GM21526 (cell line): ENCODE results near the gene ME3.

ENCODE experiments used
- ATAC-seq: cut with Tn5 transposase; IDR thresholded peaks from one replicate; pipeline ENCODE4 v1.9.1; 2021; ENCODE audit warnings: moderate library complexity; ENCODE audit not compliant: unreplicated experiment, low FRiP score

Gene ME3

GRCh38 chr11:86416494-86416893 lies 255.9 kb downstream of the ME3 start:
- ATAC-seq: no peak

DNA sequence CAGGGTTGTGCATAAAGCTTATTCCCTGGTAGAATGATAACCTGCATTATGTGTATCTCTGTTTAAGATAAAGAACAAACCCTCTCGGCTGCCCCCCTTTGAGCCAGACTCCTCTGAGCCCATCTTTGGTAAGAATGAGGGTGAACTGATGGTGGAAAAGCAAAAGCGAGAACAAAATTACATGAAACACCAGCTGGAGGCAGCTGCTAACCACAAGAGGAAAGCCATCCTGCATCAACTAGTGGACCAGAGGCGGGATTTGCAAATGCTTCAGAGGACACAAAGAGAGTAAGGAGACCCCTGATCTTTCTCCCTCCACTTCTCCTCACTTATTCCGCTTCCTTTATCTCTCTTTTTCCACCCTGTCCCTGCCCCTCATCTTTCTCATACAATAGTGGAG lies 257.4 kb downstream of the ME3 start:
- ATAC-seq: no peak

DNA sequence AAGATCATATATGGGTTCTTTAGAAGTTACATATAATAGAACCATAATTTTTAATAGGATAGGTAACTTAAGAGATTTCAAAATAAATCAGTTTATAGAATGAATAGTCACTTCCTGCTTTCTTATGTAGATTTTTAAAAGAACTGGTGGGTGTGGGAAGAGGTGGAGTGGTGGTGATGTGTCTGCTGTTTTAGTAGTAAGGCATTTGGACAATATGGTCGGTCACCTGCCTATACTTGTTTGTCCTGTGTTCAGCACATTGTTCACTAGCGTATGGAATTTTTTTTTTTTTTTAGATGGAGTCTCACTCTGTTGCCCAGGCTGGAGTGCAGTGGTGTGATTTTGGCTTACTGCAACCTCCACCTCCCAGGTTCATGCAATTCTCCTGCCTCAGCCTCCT lies 258.4 kb downstream of the ME3 start:
- no peak for ATAC-seq

GRCh38 chr11:86408845-86409244 lies 263.6 kb downstream of the ME3 start:
- no peak for ATAC-seq

DNA sequence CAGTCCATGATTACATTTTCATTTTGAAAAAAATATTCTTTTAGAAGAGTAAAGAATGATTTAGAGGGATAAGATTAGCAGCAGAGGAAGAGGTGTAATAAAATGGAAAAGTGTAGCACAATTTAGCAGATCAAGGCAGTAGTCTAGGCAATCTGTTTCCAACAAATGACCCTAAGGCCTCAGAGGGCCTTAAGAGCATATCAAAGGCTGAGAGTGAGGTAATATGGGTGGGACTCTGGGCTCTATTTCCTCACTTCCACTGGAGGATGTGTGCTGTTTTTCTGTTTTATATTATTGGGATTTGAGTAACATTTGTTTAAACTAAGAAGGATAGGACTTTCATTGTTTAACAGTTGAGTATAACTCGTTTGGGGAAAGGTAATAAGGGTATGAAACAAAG lies 269.0 kb downstream of the ME3 start:
- no peak for ATAC-seq

GRCh38 chr11:86398106-86398505 lies 274.3 kb downstream of the ME3 start:
- ATAC-seq: no peak

GRCh38 chr11:86397351-86397750 lies 275.1 kb downstream of the ME3 start:
- no peak for ATAC-seq

GRCh38 chr11:86396396-86396795 lies 276.0 kb downstream of the ME3 start:
- ATAC-seq: no peak

- ATAC-seq: no peak
Measured at GRCh38 chr11:86395061-86395551, 277.3 kb downstream of the ME3 start.
